Colonic mucosa (tissue), 4 donors: Measurements from ENCODE around the gene STARD9. TPM values are rescaled to one million over a fixed set of nuclear protein-coding genes. Genes with fewer than 3 reads are reported as not detected.

Source experiments
- DNase-seq: peaks from one replicate; pipeline ENCODE4 v3.0.0-alpha.2; 2020
- H3K27ac ChIP-seq: fragments of 200-600 bp; one replicate; pipeline ENCODE4 v1.8.0; 2021
- H3K27me3 ChIP-seq: fragments of 200-600 bp; one replicate; pipeline ENCODE4 v1.8.0; 2021
- H3K36me3 ChIP-seq: fragments of 200-600 bp; one replicate; pipeline ENCODE4 v1.8.0; 2021
- H3K4me1 ChIP-seq: fragments of 200-600 bp; one replicate; pipeline ENCODE4 v1.8.0; 2021; ENCODE audit warnings: mild to moderate bottlenecking
- H3K4me3 ChIP-seq: fragments of 200-600 bp; one replicate; pipeline ENCODE4 v1.8.0; 2021
- H3K9ac ChIP-seq, 2 donors: one replicate each; pipeline ENCODE4 v1.7.0; 2013; ENCODE audit warnings: control low read depth in 2 of 2, low read depth in 2 of 2, low read length in 2 of 2
- H3K9me3 ChIP-seq: fragments of 200-600 bp; one replicate; pipeline ENCODE4 v1.8.0; 2021
- intact Hi-C: fragments of 100-400 bp; cut with DNase I; formaldehyde crosslinking; loops from one replicate; pipeline ENCODE4 v1.14.1; 2022
- total RNA-seq, 2 donors: library from RNA; stranded (reverse); fragmentation: NEBNext Ultra II Directional in 1 of 2; extraction: Animal tissue kit (Norgen Biotek cat#: 25700) in 1 of 2; gene quantifications; one replicate each; pipeline ENCODE4 v1.2.1, GENCODE V29; 2021
- TF ChIP-seq, protein P1 (sequence below): fragments of 200-600 bp; IDR thresholded peaks from one replicate; pipeline ENCODE4 v1.8.0; 2022; ENCODE audit warnings: antibody characterized with exemption, mild to moderate bottlenecking
- donor health status: healthy.
- donor health status: DM: no; HTN: no; CAD: no.
- donor health status: DM: no; HTN: no; CAD: no.

Gene STARD9
- total RNA-seq, 2 donors from 2014 or later, result 4.7 to 5.2 TPM

DNA sequence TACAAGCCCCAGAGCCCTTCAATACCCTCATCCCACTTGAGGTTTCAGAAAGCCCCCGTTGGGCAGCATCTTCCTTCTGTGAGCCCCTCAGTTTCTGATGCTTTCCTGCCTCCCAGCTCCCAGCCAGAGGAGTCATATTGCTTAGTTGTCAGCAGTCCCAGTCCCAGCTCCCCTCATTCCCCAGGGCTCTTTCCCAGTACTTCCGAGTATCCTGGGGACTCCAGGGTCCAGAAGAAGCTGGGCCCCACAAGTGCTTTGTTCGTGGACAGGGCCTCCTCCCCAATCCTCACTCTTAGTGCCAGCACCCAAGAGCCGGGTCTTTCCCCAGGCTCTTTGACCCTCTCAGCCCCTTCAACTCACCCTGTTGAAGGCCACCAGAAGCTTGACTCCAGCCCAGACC is 117.6 kb downstream of the STARD9 start:
- no peaks in the 10 kb centered on the region for H3K9me3 ChIP-seq
- intact Hi-C loops, result no loop called here
- no peak overlapping the region for H3K27ac ChIP-seq
- no peaks in the 10 kb centered on the region for H3K27me3 ChIP-seq
- no peak overlapping the region for H3K4me3 ChIP-seq
- H3K36me3 ChIP-seq, result no peaks in the 10 kb centered on the region
- no peak overlapping the region for H3K9ac ChIP-seq
- no peak for DNase-seq
- no peaks in the 10 kb centered on the region for H3K4me1 ChIP-seq
- TF ChIP-seq, protein P1, sequence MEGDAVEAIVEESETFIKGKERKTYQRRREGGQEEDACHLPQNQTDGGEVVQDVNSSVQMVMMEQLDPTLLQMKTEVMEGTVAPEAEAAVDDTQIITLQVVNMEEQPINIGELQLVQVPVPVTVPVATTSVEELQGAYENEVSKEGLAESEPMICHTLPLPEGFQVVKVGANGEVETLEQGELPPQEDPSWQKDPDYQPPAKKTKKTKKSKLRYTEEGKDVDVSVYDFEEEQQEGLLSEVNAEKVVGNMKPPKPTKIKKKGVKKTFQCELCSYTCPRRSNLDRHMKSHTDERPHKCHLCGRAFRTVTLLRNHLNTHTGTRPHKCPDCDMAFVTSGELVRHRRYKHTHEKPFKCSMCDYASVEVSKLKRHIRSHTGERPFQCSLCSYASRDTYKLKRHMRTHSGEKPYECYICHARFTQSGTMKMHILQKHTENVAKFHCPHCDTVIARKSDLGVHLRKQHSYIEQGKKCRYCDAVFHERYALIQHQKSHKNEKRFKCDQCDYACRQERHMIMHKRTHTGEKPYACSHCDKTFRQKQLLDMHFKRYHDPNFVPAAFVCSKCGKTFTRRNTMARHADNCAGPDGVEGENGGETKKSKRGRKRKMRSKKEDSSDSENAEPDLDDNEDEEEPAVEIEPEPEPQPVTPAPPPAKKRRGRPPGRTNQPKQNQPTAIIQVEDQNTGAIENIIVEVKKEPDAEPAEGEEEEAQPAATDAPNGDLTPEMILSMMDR, result no peak

DNA sequence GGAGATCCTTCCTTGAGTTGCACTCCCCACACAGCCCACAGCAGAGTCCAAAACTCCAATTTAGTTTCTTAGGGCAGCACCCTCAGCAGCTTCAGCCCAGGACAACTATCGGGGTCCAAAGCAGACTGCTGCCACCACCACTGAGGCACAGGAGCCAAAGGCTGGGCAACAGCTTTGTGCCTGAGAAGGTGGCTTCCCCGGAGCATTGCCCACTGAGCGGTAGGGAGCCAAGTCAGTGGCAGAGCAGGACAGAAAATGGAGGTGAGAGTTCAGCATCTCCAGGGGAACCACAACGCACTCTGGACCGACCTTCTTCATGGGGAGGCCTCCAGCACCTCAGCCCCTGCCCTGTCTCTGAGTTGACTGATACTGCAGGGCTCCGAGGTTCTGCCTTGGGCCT is 118.1 kb downstream of the STARD9 start:
- H3K27ac ChIP-seq, result no peak overlapping the region
- DNase-seq, result no peak
- no peaks in the 10 kb centered on the region for H3K27me3 ChIP-seq
- TF ChIP-seq, protein P1, result no peak
- no peak overlapping the region for H3K4me3 ChIP-seq
- no peaks in the 10 kb centered on the region for H3K9me3 ChIP-seq
- H3K4me1 ChIP-seq, result no peaks in the 10 kb centered on the region
- no peak overlapping the region for H3K9ac ChIP-seq
- H3K36me3 ChIP-seq, result no peaks in the 10 kb centered on the region
- intact Hi-C loops, result no loop called here

DNA sequence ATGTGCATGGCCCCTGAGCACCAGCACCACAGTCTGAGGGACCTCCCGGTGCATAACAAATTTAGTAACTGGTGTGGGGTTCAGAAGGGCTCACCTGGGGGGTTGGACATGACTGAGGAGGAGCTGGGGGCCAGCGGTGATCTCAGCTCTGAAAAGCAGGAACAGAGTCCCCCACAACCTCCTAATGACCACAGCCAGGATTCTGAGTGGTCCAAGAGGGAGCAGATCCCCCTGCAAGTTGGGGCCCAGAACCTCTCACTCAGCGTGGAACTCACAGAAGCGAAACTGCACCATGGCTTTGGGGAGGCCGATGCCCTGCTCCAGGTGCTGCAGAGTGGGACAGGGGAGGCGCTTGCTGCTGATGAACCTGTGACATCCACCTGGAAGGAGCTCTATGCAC is 118.5 kb downstream of the STARD9 start:
- intact Hi-C loops, result no loop called here
- no peaks in the 10 kb centered on the region for H3K4me1 ChIP-seq
- no peak overlapping the region for H3K9ac ChIP-seq
- H3K9me3 ChIP-seq, result no peaks in the 10 kb centered on the region
- TF ChIP-seq, protein P1, result no peak
- H3K27ac ChIP-seq, result no peak overlapping the region
- no peaks in the 10 kb centered on the region for H3K27me3 ChIP-seq
- no peak for DNase-seq
- no peak overlapping the region for H3K4me3 ChIP-seq
- H3K36me3 ChIP-seq, result no peaks in the 10 kb centered on the region

DNA sequence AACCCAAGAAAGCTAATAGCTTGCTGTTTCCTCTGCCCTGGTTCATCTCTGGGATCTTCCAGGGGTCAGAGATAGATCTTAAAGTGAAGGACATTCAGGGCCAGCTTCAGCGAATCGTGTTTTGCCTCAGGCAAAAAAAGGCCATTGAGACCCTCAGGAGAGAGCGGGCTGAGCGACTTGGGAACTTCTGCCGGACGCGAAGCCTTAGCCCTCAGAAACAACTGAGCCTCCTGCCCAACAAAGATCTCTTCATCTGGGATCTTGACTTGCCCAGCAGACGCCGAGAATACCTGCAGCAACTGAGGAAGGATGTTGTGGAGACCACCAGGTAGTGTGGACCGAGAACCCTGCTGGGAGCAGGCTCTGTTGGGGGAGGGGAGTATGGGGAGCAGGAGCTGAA is 119.0 kb downstream of the STARD9 start:
- Histone ChIP-seq H3K9me3 (no peaks in the 10 kb centered on the region), H3K4me1 (no peaks in the 10 kb centered on the region), H3K36me3 (no peaks in the 10 kb centered on the region), H3K9ac (no peak overlapping the region), H3K4me3 (no peak overlapping the region), H3K27ac (no peak overlapping the region), H3K27me3 (no peaks in the 10 kb centered on the region)
- TF ChIP-seq, protein P1, result no peak
- DNase-seq, result no peak
- intact Hi-C loops, result no loop called here

DNA sequence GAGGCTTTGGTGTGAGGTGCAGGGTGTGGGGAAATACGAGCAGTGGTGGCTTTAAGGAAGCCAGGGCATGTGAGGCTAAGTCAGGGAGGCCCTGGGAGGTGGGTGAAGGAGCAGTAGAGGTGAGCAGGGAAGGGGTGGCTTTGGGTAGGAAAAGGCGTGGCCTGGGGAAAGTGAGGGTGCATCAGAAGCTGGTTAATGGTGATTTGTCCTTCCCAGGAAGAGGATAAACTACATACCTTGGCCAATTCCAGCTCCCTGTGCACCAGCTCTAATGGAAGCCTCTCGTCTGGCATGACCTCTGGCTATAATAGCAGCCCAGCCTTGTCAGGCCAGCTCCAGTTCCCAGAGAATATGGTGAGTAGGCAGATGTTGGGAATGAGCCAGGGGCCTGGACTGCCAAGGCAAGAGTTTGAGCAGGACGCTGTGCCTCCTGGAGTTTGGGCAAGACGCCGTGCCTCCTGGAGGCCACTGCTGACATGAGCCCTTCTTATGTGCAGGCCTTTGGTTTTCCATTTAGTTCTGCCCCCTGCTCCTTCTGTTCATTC is 120.2 kb downstream of the STARD9 start:
- TF ChIP-seq, protein P1, result no peak
- DNase-seq, result no peak
- Histone ChIP-seq H3K4me3 (no peak overlapping the region), H3K9ac (no peak overlapping the region), H3K9me3 (no peaks in the 10 kb centered on the region), H3K36me3 (no peaks in the 10 kb centered on the region), H3K27me3 (no peaks in the 10 kb centered on the region), H3K4me1 (no peaks in the 10 kb centered on the region), H3K27ac (no peak overlapping the region)
- intact Hi-C loops, result no loop called here

- intact Hi-C loops, result no loop called here
These were observed 121.2 kb downstream of the STARD9 start for GRCh38 chr15:42696626-42697025.

More at GRCh38 chr15:42696626-42697025, 121.2 kb downstream of the STARD9 start:
- no peak overlapping the region for H3K9ac ChIP-seq
- no peak overlapping the region for H3K4me3 ChIP-seq
- H3K4me1 ChIP-seq, result no peaks in the 10 kb centered on the region
- TF ChIP-seq, protein P1, result no peak
- no peak overlapping the region for H3K27ac ChIP-seq
- no peaks in the 10 kb centered on the region for H3K9me3 ChIP-seq
- H3K27me3 ChIP-seq, result no peaks in the 10 kb centered on the region
- no peaks in the 10 kb centered on the region for H3K36me3 ChIP-seq
- no peak for DNase-seq
